Lower lobe of right lung (tissue), 2 donors: ENCODE data around the gene NFIA. TPM values are rescaled to one million over a fixed set of nuclear protein-coding genes. Genes with fewer than 3 reads are reported as not detected.

Experiments
- ATAC-seq, 2 donors: fragments of 200-7000 bp; cut with Tn5 transposase; one replicate each; pipeline ENCODE4 v1.9.1; 2020 to 2022; ENCODE audit warnings: mild to moderate bottlenecking in 2 of 2, moderate library complexity in 2 of 2
- DNase-seq: peaks from one replicate; pipeline ENCODE4 v3.0.0-alpha.2; 2020
- H3K27ac ChIP-seq: fragments of 200-600 bp; one replicate; pipeline ENCODE4 v1.8.0; 2022
- H3K27me3 ChIP-seq: fragments of 200-600 bp; one replicate; pipeline ENCODE4 v1.8.0; 2022; ENCODE audit warnings: low read depth
- H3K36me3 ChIP-seq: fragments of 200-600 bp; one replicate; pipeline ENCODE4 v1.8.0; 2022; ENCODE audit warnings: mild to moderate bottlenecking
- H3K4me1 ChIP-seq: fragments of 200-600 bp; one replicate; pipeline ENCODE4 v1.8.0; 2022
- H3K4me3 ChIP-seq: fragments of 200-600 bp; one replicate; pipeline ENCODE4 v1.8.0; 2022; ENCODE audit warnings: mild to moderate bottlenecking
- H3K9me3 ChIP-seq: fragments of 200-600 bp; one replicate; pipeline ENCODE4 v1.8.0; 2022
- CTCF ChIP-seq: fragments of 200-600 bp; IDR thresholded peaks from one replicate; pipeline ENCODE4 v1.8.0; 2022; ENCODE audit warnings: antibody characterized with exemption, mild to moderate bottlenecking
- intact Hi-C: fragments of 100-400 bp; cut with DNase I; formaldehyde crosslinking; loops from one replicate; pipeline ENCODE4 v1.11.0; 2022
- total RNA-seq: library from RNA; stranded (reverse); fragmentation: NEBNext Ultra II Directional; extraction: Animal tissue kit (Norgen Biotek cat#: 25700); gene quantifications from one replicate; pipeline ENCODE4 v1.2.1, GENCODE V29; 2021
- donor health status: DM: no; HTN: yes; CAD: no; lungs with severe emphysema.

The NFIA gene
- total RNA-seq, 1 donor from 2014 or later, result 70.0 TPM

GRCh38 chr1:61247881-61248752 lies 165.8 kb downstream of the NFIA start:
- Histone ChIP-seq H3K27ac (peak overlapping the region; percentile 5), H3K36me3 (no peaks in the 10 kb centered on the region), H3K4me1 (peaks cover 32% of the 10 kb centered on the region), H3K27me3 (no peaks in the 10 kb centered on the region), H3K4me3 (no peak overlapping the region), H3K9me3 (no peaks in the 10 kb centered on the region)
- ATAC-seq, result peak in 1 of 2 donors; percentile 69
- DNase-seq, result no peak
- no peak for TF ChIP-seq CTCF
- intact Hi-C loops, result no loop called here

GRCh38 chr1:61250933-61251332 lies 168.6 kb downstream of the NFIA start:
- H3K4me1 ChIP-seq, result peaks cover 43% of the 10 kb centered on the region

GRCh38 chr1:61253059-61253735 lies 170.8 kb downstream of the NFIA start:
- no peaks in the 10 kb centered on the region for H3K9me3 ChIP-seq
- H3K4me3 ChIP-seq, result no peak overlapping the region
- H3K4me1 ChIP-seq, result peaks cover 40% of the 10 kb centered on the region
- intact Hi-C loops, result no loop called here
- no peak for TF ChIP-seq CTCF
- ATAC-seq (peak; percentile 87), DNase-seq (peak; percentile 74)
- H3K27me3 ChIP-seq, result no peaks in the 10 kb centered on the region
- H3K36me3 ChIP-seq, result no peaks in the 10 kb centered on the region
- H3K27ac ChIP-seq, result peak overlapping the region; percentile 13

More at GRCh38 chr1:61250933-61251332, 168.6 kb downstream of the NFIA start:
- Histone ChIP-seq H3K36me3 (no peaks in the 10 kb centered on the region), H3K4me3 (no peak overlapping the region), H3K27ac (no peak overlapping the region), H3K9me3 (no peaks in the 10 kb centered on the region), H3K27me3 (no peaks in the 10 kb centered on the region)
- DNase-seq, result no peak
- no peak for ATAC-seq
- TF ChIP-seq CTCF, result no peak
- intact Hi-C loops, result no loop called here

GRCh38 chr1:61253912-61254633 lies 171.7 kb downstream of the NFIA start:
- intact Hi-C loops, result no loop called here
- no peak for TF ChIP-seq CTCF
- Histone ChIP-seq H3K9me3 (no peaks in the 10 kb centered on the region), H3K27me3 (no peaks in the 10 kb centered on the region), H3K27ac (peak overlapping the region; percentile 74), H3K36me3 (no peaks in the 10 kb centered on the region), H3K4me1 (peaks cover 33% of the 10 kb centered on the region), H3K4me3 (peak overlapping the region; percentile 40)
- ATAC-seq (peak; percentile 56 to 68), DNase-seq (no peak)

- Histone ChIP-seq H3K27me3 (no peaks in the 10 kb centered on the region), H3K9me3 (no peaks in the 10 kb centered on the region), H3K4me1 (peaks cover 33% of the 10 kb centered on the region), H3K36me3 (no peaks in the 10 kb centered on the region), H3K4me3 (peak overlapping the region; percentile 40), H3K27ac (peak overlapping the region; percentile 74)
- DNase-seq, result no peak
- no peak for TF ChIP-seq CTCF
- peak; percentile 39 to 51 for ATAC-seq
- intact Hi-C loops, result no loop called here
Observed at GRCh38 chr1:61254634-61255357, 172.4 kb downstream of the NFIA start.
